GM19035 (cell line): ENCODE data around the gene PUS10.

Source experiments
- ATAC-seq: cut with Tn5 transposase; IDR thresholded peaks from one replicate; pipeline ENCODE4 v1.9.1; 2021; ENCODE audit not compliant: unreplicated experiment

The PUS10 gene

DNA sequence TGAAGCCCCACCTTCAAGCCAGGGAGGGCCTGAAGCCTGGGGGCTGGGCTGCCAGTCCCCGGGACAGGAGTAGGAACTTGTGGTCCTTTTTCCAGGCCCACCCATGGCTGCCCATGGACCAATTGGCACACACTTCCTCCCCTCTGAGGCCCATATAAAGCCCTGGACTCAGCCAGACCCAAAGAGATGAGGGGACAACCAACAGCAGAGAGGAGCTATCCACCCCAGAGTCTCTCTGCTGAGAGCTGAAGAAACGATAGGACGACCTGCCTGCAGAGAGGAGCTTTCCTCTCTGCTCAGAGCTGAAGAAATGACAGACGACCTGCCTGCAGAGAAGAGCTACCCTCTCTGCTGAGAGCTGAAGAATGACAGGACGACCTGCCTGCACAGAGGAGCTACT, 44.4 kb downstream of the PUS10 start:
- no peak for ATAC-seq

- no peak for ATAC-seq
Observed at GRCh38 chr2:60972889-60973656, 45.0 kb downstream of the PUS10 start.

DNA sequence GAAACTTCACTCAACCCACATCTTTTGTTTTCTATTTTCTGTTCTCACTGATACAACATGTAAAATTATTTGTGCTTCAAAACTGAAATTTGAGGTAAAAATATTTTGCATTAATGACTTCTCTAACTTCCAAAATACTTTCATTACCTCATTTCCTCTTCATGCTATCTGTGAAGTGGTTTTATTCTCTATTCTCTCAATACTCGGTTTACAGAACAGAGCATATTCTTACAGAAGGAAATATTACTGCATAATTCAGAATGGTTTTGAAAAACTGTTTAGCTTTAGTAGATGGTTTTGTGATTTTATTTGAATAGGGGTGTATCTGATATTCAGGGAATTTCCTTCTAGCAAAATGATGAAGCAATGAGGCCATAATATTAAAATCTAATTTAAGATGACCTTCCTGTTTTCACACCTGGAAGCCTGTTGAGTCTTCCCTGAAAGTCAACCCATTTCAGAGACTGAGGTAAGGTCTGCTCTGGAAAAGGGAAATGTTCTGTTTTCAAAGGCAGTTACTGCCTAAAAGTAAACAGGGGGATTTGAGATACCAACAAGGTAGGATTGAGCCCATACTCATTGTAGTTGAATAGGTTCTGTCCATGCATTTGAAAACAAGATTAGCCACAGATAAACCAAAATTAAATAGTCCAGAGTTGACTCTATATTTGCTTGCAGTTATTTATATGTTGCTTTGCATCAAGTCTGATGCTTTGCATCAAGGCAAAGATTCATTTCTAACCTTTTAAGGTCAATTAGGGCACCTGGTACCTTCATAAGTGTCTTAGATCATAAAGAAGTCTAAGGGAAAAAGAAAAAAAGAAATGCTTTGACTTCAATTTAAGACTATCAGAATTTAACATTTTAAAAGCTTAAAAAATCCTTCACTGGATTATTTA, 51.3 kb downstream of the PUS10 start:
- ATAC-seq: peak; percentile 67

GRCh38 chr2:60965499-60965785, 52.6 kb downstream of the PUS10 start:
- ATAC-seq: no peak

DNA sequence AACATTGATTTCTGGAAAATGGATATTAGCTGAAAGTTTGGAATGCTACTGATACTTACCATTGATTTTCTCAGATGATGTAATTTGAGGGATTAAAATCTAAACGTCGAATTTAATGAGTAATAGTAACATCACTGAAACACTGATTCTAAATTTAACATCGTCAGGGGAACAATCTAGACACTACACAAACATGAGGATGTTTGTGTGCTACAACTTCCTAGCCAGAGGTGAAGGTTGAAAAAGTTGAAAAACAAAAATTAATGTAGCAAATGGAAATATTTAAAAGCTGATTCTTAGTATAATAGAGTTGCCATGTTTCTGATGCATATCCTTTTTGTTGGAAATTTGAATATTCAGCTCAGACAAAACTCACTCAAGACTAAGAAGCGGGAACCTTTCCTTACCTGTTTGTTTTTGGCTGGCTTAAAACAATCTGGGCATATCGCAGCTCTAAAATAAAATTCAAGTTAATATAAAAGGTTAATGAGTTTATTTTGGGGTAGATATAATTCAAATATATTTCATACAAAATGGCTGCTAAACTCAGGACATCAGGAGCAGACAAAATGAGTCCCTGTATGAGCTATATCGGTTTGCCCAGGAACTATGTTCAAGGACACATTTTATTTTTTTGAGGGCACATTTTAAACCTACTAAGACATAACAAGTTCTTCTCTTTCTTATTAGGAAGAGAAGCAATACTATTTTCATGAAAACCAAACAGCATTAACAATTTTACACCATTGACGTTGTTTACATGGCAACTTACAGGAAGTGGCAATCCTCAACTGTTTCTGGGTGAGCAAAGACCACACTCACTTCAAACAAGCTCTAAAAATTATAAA, 53.2 kb downstream of the PUS10 start:
- no peak for ATAC-seq

- no peak for ATAC-seq
Observed at GRCh38 chr2:60963190-60963589, 54.9 kb downstream of the PUS10 start.

- ATAC-seq: no peak
Observed at GRCh38 chr2:60962528-60962927, 55.5 kb downstream of the PUS10 start.

GRCh38 chr2:60961457-60961856, 56.6 kb downstream of the PUS10 start:
- ATAC-seq: no peak

- ATAC-seq: no peak
Observed at GRCh38 chr2:60960706-60961105, 57.3 kb downstream of the PUS10 start.

DNA sequence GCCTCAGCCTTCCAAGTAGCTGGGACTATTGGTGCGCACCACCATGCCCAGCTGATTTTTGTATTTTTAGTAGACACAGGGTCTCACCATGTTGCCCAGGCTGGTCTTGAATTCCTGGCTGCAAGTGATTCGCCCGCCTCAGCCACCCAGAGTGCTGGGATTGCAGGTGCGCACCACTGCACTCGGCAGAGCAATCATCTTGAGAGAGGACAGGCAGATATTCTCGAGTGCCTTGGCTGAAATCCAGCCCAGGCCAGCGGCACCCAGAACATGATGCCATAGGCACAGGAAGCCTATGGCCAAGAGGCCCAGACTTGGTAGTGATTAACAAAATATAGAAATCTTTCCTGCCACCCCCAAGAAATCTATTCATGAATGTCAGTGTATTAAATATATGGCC, 58.6 kb downstream of the PUS10 start:
- no peak for ATAC-seq

GRCh38 chr2:60958800-60959199, 59.3 kb downstream of the PUS10 start:
- no peak for ATAC-seq

DNA sequence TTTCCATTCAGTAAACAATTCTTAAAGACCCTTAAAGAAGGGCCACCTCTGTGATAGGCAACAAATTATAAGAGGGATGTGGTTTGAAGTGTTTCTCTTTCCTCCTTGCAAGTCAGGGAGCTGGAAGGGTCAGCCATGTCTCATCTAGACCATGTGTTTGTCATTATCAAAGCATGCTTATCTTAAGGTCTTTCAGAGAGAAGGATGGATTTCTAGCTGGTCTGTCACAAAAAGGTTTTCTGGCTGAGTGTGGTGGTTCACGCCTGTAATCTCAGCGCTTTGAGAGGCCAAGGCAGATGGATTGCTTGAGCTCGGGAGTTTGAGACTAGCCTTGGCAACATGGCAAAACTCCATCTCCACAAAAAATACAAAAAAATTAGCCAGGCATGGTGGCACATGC, 59.7 kb downstream of the PUS10 start:
- no peak for ATAC-seq

DNA sequence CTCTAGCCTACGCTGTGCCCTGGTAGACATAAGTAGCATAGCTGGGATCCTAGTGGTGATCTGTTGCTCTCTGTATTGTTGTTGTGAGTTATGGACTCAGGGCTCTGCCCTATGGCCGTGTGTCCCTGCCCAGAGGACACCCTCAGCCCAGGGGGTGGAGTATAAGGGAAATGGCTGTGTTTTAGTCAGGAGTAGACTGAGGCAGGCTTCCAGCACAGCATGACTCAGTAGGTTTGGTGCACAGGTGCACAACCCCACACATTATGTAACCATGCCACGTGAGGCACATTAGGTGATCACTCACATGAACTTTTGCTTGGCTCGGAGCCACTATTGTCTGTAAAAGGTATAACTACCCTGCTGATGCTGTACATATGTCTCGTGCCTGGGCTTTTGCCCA, 60.4 kb downstream of the PUS10 start:
- ATAC-seq: no peak

DNA sequence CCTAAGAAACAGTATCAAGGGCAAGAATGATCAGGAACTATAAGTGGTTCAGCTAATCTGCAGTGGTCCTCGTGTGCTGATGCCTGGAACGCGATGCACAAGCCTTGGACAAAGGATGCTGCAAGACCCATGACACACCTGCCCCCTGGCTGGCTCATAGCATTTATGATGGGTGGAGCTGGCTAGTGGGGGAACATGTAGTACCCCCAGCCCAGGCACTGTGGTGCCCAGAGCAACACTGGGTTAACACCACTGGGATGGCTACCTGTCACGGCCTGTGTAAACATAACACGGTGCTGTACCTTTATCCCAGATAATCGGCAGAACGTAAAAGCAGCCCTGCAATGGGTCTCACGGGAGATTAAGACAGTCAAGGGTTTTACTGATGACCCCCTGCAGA, 60.8 kb downstream of the PUS10 start:
- ATAC-seq: no peak

GRCh38 chr2:60954139-60954538, 63.9 kb downstream of the PUS10 start:
- ATAC-seq: no peak

GRCh38 chr2:60948926-60949579, 69.0 kb downstream of the PUS10 start:
- ATAC-seq: no peak

- ATAC-seq: no peak
Observed at GRCh38 chr2:60948161-60948560, 69.9 kb downstream of the PUS10 start.

DNA sequence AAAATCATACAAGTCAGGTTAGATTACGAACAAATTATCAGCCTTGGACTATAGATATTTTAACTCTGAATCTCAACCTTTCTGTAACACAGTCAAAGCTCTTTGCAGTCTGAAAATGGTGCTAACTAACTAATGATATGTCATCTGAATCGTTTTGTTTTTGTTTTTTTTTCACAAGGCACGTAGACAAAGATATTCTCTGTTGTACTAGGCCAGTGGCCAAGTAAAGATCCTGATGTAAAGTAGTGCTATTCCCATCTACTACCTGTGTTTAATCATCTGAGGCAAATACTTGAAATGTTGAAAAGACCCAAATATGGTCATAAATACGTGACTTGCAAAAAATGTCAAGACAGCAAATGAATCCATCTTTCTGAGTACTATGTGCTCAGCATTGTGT, 71.0 kb downstream of the PUS10 start:
- ATAC-seq: no peak

GRCh38 chr2:60945341-60945740, 72.7 kb downstream of the PUS10 start:
- ATAC-seq: no peak

DNA sequence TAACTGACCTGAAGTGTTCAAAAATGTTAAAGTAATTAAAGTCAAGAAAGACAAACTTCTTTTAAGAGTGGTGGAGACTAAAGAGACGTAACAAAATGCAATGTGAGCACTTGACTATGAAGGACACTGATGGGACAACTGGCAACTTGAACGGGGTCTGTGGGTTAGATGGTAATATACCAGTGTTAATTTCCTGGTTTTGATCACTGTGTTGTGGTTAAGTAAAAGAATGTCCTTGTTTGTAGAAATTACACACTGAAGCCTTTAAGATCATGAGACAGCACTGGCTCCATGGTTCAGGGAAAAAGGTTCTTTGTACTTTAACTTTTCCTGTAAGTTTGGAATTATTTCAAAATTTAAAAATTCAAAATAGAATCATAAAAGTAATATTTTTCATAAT, 78.4 kb downstream of the PUS10 start:
- no peak for ATAC-seq

- no peak for ATAC-seq
Observed at GRCh38 chr2:60938301-60938700, 79.8 kb downstream of the PUS10 start.
